Trophoblast cell (in vitro differentiated cells and primary cell): ENCODE data around the gene OTOF.

ENCODE experiments used
- DNase-seq, 2 donors: peaks; one replicate each; pipeline ENCODE4 v3.0.0-alpha.2; 2016
- H2AFZ ChIP-seq: 2 replicates; pipeline ENCODE4 v1.6.1; 2013; ENCODE audit warnings: low read length, moderate library complexity, mild to moderate bottlenecking; ENCODE audit not compliant: insufficient read depth, poor library complexity
- H2AK5ac ChIP-seq: 2 replicates; pipeline ENCODE4 v1.6.1; 2013; ENCODE audit warnings: mild to moderate bottlenecking, low read length
- H2BK120ac ChIP-seq: 2 replicates; pipeline ENCODE4 v1.6.1; 2013; ENCODE audit warnings: low read length, mild to moderate bottlenecking, moderate library complexity; ENCODE audit not compliant: insufficient read depth, poor library complexity
- H2BK12ac ChIP-seq: 2 replicates; pipeline ENCODE4 v1.6.1; 2013; ENCODE audit warnings: mild to moderate bottlenecking, low read length, moderate library complexity
- H2BK5ac ChIP-seq: 2 replicates; pipeline ENCODE4 v1.6.1; 2013; ENCODE audit warnings: low read length, low read depth, moderate library complexity, mild to moderate bottlenecking; ENCODE audit not compliant: poor library complexity
- H3K14ac ChIP-seq: 2 replicates; pipeline ENCODE4 v1.6.1; 2013; ENCODE audit warnings: mild to moderate bottlenecking, low read length
- H3K18ac ChIP-seq: 2 replicates; pipeline ENCODE4 v1.6.1; 2013; ENCODE audit warnings: mild to moderate bottlenecking, low read length
- H3K23ac ChIP-seq: 2 replicates; pipeline ENCODE4 v1.6.1; 2013; ENCODE audit warnings: low read length
- H3K27ac ChIP-seq: 2 replicates; pipeline ENCODE4 v1.5.1; 2013; ENCODE audit warnings: low read depth, mild to moderate bottlenecking, inconsistent platforms, low read length, moderate library complexity
- H3K27me3 ChIP-seq: 2 replicates; pipeline ENCODE4 v1.6.1; 2013; ENCODE audit warnings: inconsistent platforms, mild to moderate bottlenecking, low read length, moderate library complexity; ENCODE audit not compliant: insufficient read depth
- H3K36me3 ChIP-seq, 2 experiments: 1 replicate in 1 of 2; 2 replicates in 1 of 2; pipeline ENCODE4 v1.6.1; 2013; ENCODE audit warnings: low read length in 2 of 2, mild to moderate bottlenecking in 2 of 2, moderate library complexity in 1 of 2; ENCODE audit not compliant: insufficient read depth in 2 of 2, control insufficient read depth in 1 of 2
- H3K4ac ChIP-seq: 2 replicates; pipeline ENCODE4 v1.6.1; 2013; ENCODE audit warnings: low read depth, mild to moderate bottlenecking, low read length, moderate library complexity
- H3K4me1 ChIP-seq, 2 experiments: 1 replicate in 1 of 2; 2 replicates in 1 of 2; pipeline ENCODE4 v1.6.1; 2013; ENCODE audit warnings: low read length in 2 of 2, mild to moderate bottlenecking in 2 of 2, moderate library complexity in 1 of 2; ENCODE audit not compliant: insufficient read depth in 2 of 2, control insufficient read depth in 1 of 2
- H3K4me2 ChIP-seq: 2 replicates; pipeline ENCODE4 v1.6.1; 2013; ENCODE audit warnings: inconsistent platforms, mild to moderate bottlenecking, low read length, moderate library complexity
- H3K4me3 ChIP-seq: 2 replicates; pipeline ENCODE4 v1.5.1; 2013; ENCODE audit warnings: mild to moderate bottlenecking, low read depth, low read length, inconsistent platforms
- H3K79me1 ChIP-seq: one replicate; pipeline ENCODE4 v1.6.1; 2013; ENCODE audit warnings: low read length
- H3K79me2 ChIP-seq: 2 replicates; pipeline ENCODE4 v1.6.1; 2013; ENCODE audit warnings: low read length, mild to moderate bottlenecking; ENCODE audit not compliant: control insufficient read depth, insufficient read depth, poor library complexity
- H3K9ac ChIP-seq: 2 replicates; pipeline ENCODE4 v1.6.1; 2013; ENCODE audit warnings: mild to moderate bottlenecking, low read length
- H3K9me3 ChIP-seq: 2 replicates; pipeline ENCODE4 v1.6.1; 2013; ENCODE audit warnings: low read depth, mild to moderate bottlenecking, control low read depth, inconsistent platforms, low read length; ENCODE audit not compliant: insufficient read depth
- H4K12ac ChIP-seq: 2 replicates; pipeline ENCODE4 v1.6.1; 2013; ENCODE audit warnings: low read depth, mild to moderate bottlenecking, low read length, moderate library complexity
- H4K8ac ChIP-seq: 2 replicates; pipeline ENCODE4 v1.6.1; 2013; ENCODE audit warnings: low read depth, mild to moderate bottlenecking, low read length, moderate library complexity
- H4K91ac ChIP-seq: one replicate; pipeline ENCODE4 v1.6.1; 2013; ENCODE audit warnings: low read depth, mild to moderate bottlenecking, low read length, moderate library complexity
- WGBS: extraction: QIAGEN DNeasy Blood & Tissue Kit; methylation state at CpG from one replicate; pipeline ENCODE4 v1.1.7; 2013; ENCODE audit warnings: missing lambda C conversion rate; ENCODE audit not compliant: insufficient read length, insufficient coverage; ENCODE audit errors: extremely low coverage; 5-methylcytosine and 5-hydroxymethylcytosine counted together

Gene OTOF

DNA sequence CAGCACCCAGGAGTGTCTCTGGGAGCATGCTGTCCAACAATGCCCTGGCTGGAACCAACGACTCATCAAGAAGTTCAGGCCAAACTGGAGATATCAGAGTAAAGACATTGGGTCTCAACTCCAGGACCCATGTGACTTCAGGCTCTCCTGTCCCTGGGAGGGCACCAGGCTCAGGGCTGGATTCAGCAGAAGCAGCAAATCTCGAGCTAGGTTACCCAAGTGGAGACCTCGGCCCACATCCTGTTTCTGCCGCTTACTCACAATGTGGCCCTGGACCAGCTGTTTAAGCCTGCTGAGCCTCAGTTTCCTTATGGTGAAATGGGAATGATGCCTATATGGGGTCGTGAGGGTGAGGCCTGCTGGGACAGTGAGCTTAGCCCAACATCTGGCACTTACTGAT, 9.3 kb upstream of the OTOF start:
- Histone ChIP-seq H2BK120ac (no peak overlapping the region), H3K79me1 (no peaks in the 10 kb centered on the region), H2AK5ac (no peak overlapping the region), H4K12ac (no peak overlapping the region), H3K23ac (no peak overlapping the region), H3K9me3 (peaks cover 10% of the 10 kb centered on the region), H3K18ac (no peak overlapping the region), H3K36me3 (no peaks in the 10 kb centered on the region), H3K4me3 (no peak overlapping the region), H3K27ac (no peak overlapping the region), H2AFZ (no peak overlapping the region), H4K91ac (no peak overlapping the region), H3K4me2 (no peak overlapping the region), H3K4ac (no peak overlapping the region), H4K8ac (no peak overlapping the region), H2BK12ac (no peak overlapping the region), H3K27me3 (no peaks in the 10 kb centered on the region), H3K79me2 (no peaks in the 10 kb centered on the region), H3K9ac (no peak overlapping the region), H2BK5ac (no peak overlapping the region), H3K14ac (no peak overlapping the region), H3K4me1 (no peaks in the 10 kb centered on the region)
- no CpG with 5 or more reads among the region's 5 CpGs for WGBS
- no peak for DNase-seq

DNA sequence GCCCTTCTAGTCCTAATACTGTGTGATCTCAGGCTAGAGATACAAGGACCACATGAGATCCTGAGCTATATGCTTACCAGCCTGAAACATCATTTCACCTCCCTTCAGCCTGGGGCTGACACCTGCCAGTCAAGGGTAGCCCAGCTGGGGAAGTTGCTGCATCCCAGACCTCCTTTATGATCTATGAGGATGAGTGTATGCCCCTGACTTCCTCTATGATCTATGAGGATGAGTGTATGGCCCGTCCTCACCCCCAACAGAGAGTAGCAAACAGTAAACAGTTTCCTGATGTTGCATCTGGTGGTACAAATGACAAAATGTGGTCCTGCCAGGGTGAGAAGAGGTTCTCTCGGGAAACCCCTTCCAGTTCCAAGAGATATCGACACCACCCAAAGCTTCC, 8.9 kb upstream of the OTOF start:
- Histone ChIP-seq H3K14ac (no peak overlapping the region), H4K8ac (no peak overlapping the region), H3K79me2 (no peaks in the 10 kb centered on the region), H3K4me3 (no peak overlapping the region), H3K23ac (no peak overlapping the region), H3K79me1 (no peaks in the 10 kb centered on the region), H3K27ac (no peak overlapping the region), H3K18ac (no peak overlapping the region), H2AFZ (no peak overlapping the region), H3K9me3 (peaks cover 10% of the 10 kb centered on the region), H3K4me2 (no peak overlapping the region), H3K4me1 (no peaks in the 10 kb centered on the region), H3K36me3 (no peaks in the 10 kb centered on the region), H2BK5ac (no peak overlapping the region), H3K9ac (no peak overlapping the region), H3K27me3 (no peaks in the 10 kb centered on the region), H2BK120ac (no peak overlapping the region), H2AK5ac (no peak overlapping the region), H3K4ac (no peak overlapping the region), H2BK12ac (no peak overlapping the region), H4K91ac (no peak overlapping the region), H4K12ac (no peak overlapping the region)
- WGBS, result no CpG with 5 or more reads among the region's 3 CpGs
- DNase-seq, result no peak

DNA sequence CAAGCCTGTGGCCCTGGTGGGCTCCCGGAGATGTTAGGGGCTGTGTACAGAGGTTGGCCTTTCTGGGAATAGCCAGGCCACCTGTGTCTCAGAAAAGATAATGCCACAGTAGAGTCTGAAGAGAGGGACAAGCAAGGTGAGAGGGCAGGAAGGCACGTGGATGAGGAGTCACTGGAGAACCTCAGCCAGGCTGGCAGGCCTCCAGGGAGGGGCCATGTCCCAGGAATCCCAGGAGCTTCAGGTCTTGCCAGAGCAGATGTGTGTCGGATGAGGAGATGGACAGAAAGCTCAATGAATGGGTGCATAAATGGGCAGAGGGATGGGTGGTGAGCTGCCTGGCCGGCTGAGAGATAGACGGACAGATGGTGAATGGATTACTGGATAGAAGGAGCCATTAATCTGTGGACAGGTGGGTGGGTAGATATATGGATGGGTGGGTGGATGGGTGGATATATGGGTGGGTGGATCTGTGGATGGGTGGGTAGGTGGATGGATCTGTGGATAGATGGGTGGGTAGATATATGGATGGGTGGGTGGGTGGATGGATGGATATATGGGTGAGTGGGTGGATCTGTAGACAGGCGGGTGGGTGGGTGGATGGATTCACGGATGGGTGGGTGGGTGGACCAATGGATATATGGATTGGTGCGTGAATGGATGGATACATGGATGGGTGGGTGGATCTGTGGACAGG, 7.9 kb upstream of the OTOF start:
- no peak overlapping the region for H3K4me3 ChIP-seq
- no peak overlapping the region for H2BK12ac ChIP-seq
- H2AFZ ChIP-seq, result no peak overlapping the region
- H2AK5ac ChIP-seq, result no peak overlapping the region
- no peaks in the 10 kb centered on the region for H3K27me3 ChIP-seq
- no peak overlapping the region for H4K12ac ChIP-seq
- H3K4me2 ChIP-seq, result no peak overlapping the region
- H3K79me2 ChIP-seq, result no peaks in the 10 kb centered on the region
- H3K9ac ChIP-seq, result no peak overlapping the region
- no peaks in the 10 kb centered on the region for H3K36me3 ChIP-seq
- WGBS, result no CpG with 5 or more reads among the region's 8 CpGs
- H3K4me1 ChIP-seq, result no peaks in the 10 kb centered on the region
- H3K9me3 ChIP-seq, result peaks cover 10% of the 10 kb centered on the region
- no peak overlapping the region for H3K23ac ChIP-seq
- H3K27ac ChIP-seq, result no peak overlapping the region
- H3K18ac ChIP-seq, result no peak overlapping the region
- no peak overlapping the region for H3K4ac ChIP-seq
- no peak overlapping the region for H3K14ac ChIP-seq
- no peak overlapping the region for H2BK5ac ChIP-seq
- H4K91ac ChIP-seq, result no peak overlapping the region
- no peak overlapping the region for H2BK120ac ChIP-seq
- H3K79me1 ChIP-seq, result no peaks in the 10 kb centered on the region
- H4K8ac ChIP-seq, result no peak overlapping the region
- DNase-seq, result no peak

DNA sequence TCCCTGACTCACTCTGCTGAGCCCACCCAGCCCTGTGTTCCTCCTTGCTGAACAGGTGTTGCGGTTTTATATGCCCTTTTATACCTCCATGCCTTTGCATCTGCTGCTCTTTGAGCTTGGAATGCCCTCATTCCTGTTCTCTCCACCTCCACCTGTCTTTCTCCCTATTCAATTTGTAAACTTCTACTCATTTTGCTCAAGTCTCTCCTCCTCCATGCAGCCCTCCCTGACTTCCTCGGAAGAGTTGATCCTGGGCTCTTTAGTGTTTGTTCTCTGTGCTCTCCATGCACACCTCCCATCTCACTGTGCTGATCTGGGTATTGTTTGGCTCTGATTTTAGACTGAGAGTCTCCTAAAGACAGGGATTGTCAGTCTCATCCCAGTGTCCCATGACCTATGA, 7.2 kb upstream of the OTOF start:
- peaks cover 10% of the 10 kb centered on the region for H3K9me3 ChIP-seq

More for the DNA sequence above, 7.2 kb upstream of the OTOF start:
- no peak overlapping the region for H3K4ac ChIP-seq
- H2BK5ac ChIP-seq, result no peak overlapping the region
- H3K9ac ChIP-seq, result no peak overlapping the region
- H3K4me3 ChIP-seq, result no peak overlapping the region
- H2AFZ ChIP-seq, result no peak overlapping the region
- H3K4me2 ChIP-seq, result no peak overlapping the region
- no peak for DNase-seq
- H2BK12ac ChIP-seq, result no peak overlapping the region
- no peak overlapping the region for H2BK120ac ChIP-seq
- no peaks in the 10 kb centered on the region for H3K79me2 ChIP-seq
- H3K23ac ChIP-seq, result no peak overlapping the region
- no peak overlapping the region for H4K91ac ChIP-seq
- no peak overlapping the region for H3K14ac ChIP-seq
- no peaks in the 10 kb centered on the region for H3K36me3 ChIP-seq
- no peaks in the 10 kb centered on the region for H3K4me1 ChIP-seq
- H3K27me3 ChIP-seq, result no peaks in the 10 kb centered on the region
- no peak overlapping the region for H3K27ac ChIP-seq
- H3K18ac ChIP-seq, result no peak overlapping the region
- H4K12ac ChIP-seq, result no peak overlapping the region
- H3K79me1 ChIP-seq, result no peaks in the 10 kb centered on the region
- H2AK5ac ChIP-seq, result no peak overlapping the region
- no peak overlapping the region for H4K8ac ChIP-seq
- WGBS, result no CpG with 5 or more reads among the region's 2 CpGs
